Measurements from ENCODE around the gene AURKB. TPM values are rescaled to one million over a fixed set of nuclear protein-coding genes. Genes with fewer than 3 reads are reported as not detected.

Gene AURKB
- polyA plus RNA-seq, 1 donor from 2014 or later: 0.84 TPM

DNA sequence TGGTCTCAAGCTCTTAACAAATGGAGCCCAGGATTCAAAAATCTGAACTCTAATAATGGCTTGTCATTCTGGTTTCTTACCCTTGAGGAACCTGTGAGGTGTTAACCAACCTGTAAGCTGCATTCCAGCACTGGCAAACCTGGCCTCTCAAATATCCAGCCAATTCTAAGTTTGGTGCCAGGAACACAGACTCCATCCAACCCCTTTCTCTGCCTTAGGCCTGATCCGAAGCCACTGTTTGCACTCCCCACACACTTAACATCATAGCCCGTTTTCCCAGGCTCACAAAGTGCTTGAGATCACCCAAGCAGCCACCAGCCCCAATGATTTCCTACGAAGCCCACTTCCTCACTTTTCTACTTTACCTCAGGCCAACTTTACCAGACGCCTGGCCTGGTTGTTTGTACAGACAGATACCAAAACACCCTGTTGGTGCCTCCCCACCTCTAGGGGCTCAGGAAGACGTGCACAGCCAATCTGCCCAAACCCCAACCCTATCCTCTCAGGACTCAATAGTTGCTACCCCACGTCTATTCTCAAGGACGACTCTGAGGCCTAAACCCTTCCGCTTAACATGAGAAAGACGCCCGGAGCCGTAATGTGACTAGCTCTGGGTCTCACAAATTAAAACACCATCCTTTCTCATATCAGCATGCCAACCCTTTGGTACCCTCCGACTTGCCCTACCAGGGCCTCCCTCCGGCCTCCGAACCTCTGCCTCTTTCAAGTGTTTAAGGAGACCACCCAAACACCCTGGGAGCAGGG is 55.0 kb downstream of the AURKB start:
- Histone ChIP-seq H2AFZ (ENCODE audit: low read depth, low read length) (no peak overlapping the region), H3K79me2 (replicated peaks; ENCODE audit: insufficient read depth, low read length) (peaks cover 17% of the 10 kb centered on the region), H3K27me3 (ENCODE audit: insufficient read depth, low read depth, low read length) (no peaks in the 10 kb centered on the region), H3K36me3 (ENCODE audit: insufficient read depth, low read length) (no peaks in the 10 kb centered on the region), H3F3A (ENCODE audit: insufficient read depth, low read length, poor library complexity, severe bottlenecking) (peaks cover 6% of the 10 kb centered on the region), H3K9me3 (ENCODE audit: low read length) (no peaks in the 10 kb centered on the region), H3K4me3 (ENCODE audit: low read length) (peak overlapping the region; percentile 67), H3K4me2 (ENCODE audit: low read length) (peak overlapping the region; percentile 52), H3K9me2 (ENCODE audit: insufficient read depth, low read length) (no peaks in the 10 kb centered on the region), H3K9ac (ENCODE audit: low read length) (peak overlapping the region; percentile 67), H4K20me1 (ENCODE audit: insufficient read depth) (peaks cover 7% of the 10 kb centered on the region), H3K27ac (ENCODE audit: low read length) (peak overlapping the region; percentile 75)
- TF ChIP-seq, protein P1, sequence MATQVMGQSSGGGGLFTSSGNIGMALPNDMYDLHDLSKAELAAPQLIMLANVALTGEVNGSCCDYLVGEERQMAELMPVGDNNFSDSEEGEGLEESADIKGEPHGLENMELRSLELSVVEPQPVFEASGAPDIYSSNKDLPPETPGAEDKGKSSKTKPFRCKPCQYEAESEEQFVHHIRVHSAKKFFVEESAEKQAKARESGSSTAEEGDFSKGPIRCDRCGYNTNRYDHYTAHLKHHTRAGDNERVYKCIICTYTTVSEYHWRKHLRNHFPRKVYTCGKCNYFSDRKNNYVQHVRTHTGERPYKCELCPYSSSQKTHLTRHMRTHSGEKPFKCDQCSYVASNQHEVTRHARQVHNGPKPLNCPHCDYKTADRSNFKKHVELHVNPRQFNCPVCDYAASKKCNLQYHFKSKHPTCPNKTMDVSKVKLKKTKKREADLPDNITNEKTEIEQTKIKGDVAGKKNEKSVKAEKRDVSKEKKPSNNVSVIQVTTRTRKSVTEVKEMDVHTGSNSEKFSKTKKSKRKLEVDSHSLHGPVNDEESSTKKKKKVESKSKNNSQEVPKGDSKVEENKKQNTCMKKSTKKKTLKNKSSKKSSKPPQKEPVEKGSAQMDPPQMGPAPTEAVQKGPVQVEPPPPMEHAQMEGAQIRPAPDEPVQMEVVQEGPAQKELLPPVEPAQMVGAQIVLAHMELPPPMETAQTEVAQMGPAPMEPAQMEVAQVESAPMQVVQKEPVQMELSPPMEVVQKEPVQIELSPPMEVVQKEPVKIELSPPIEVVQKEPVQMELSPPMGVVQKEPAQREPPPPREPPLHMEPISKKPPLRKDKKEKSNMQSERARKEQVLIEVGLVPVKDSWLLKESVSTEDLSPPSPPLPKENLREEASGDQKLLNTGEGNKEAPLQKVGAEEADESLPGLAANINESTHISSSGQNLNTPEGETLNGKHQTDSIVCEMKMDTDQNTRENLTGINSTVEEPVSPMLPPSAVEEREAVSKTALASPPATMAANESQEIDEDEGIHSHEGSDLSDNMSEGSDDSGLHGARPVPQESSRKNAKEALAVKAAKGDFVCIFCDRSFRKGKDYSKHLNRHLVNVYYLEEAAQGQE (IDR thresholded peaks at IDR 0.05; ENCODE audit: borderline replicate concordance): no peak
- TF ChIP-seq EZH2 (IDR thresholded peaks at IDR 0.05; ENCODE audit: borderline replicate concordance, insufficient read depth, low read length, poor library complexity, severe bottlenecking) (no peak), RAD21 (conservative IDR thresholded peaks at IDR 0.05) (no peak), SMC3 (conservative IDR thresholded peaks at IDR 0.05; ENCODE audit: poor library complexity) (no peak), MXI1 (conservative IDR thresholded peaks at IDR 0.05; ENCODE audit: poor library complexity, severe bottlenecking) (no peak), EP300 (conservative IDR thresholded peaks at IDR 0.05; ENCODE audit: poor library complexity, severe bottlenecking) (no peak), POLR2AphosphoS5 (IDR thresholded peaks at IDR 0.05) (no peak), TAF1 (IDR thresholded peaks at IDR 0.05; ENCODE audit: low read depth) (no peak)
- TF ChIP-seq, protein P2, sequence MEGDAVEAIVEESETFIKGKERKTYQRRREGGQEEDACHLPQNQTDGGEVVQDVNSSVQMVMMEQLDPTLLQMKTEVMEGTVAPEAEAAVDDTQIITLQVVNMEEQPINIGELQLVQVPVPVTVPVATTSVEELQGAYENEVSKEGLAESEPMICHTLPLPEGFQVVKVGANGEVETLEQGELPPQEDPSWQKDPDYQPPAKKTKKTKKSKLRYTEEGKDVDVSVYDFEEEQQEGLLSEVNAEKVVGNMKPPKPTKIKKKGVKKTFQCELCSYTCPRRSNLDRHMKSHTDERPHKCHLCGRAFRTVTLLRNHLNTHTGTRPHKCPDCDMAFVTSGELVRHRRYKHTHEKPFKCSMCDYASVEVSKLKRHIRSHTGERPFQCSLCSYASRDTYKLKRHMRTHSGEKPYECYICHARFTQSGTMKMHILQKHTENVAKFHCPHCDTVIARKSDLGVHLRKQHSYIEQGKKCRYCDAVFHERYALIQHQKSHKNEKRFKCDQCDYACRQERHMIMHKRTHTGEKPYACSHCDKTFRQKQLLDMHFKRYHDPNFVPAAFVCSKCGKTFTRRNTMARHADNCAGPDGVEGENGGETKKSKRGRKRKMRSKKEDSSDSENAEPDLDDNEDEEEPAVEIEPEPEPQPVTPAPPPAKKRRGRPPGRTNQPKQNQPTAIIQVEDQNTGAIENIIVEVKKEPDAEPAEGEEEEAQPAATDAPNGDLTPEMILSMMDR (IDR thresholded peaks at IDR 0.05; ENCODE audit: poor library complexity, severe bottlenecking): no peak

Other genes with a start within 250 kb of the AURKB start
- gene GUCY2D, start 208.0 kb downstream of the AURKB start, polyA plus RNA-seq: 0.07 and 0.10 TPM in 2 replicates
- not detected in 2 replicates for gene ALOX15B, start 171.5 kb downstream of the AURKB start, polyA plus RNA-seq
- gene ALOX12B, start 122.9 kb downstream of the AURKB start, polyA plus RNA-seq: 0.31 and 0.34 TPM in 2 replicates
- gene ALOXE3, start 92.1 kb downstream of the AURKB start, polyA plus RNA-seq: 0.77 and 1.6 TPM in 2 replicates
- 7.3 and 15.3 TPM in 2 replicates for gene HES7, start 86.5 kb downstream of the AURKB start, polyA plus RNA-seq
- 1.9 and 2.0 TPM in 2 replicates for gene PER1, start 58.2 kb downstream of the AURKB start, polyA plus RNA-seq
- gene VAMP2, start 47.6 kb downstream of the AURKB start, polyA plus RNA-seq: 91.6 and 98.3 TPM in 2 replicates
- gene TMEM107, start 34.2 kb downstream of the AURKB start, polyA plus RNA-seq: 23.3 and 31.7 TPM in 2 replicates
- gene BORCS6, start 20.4 kb downstream of the AURKB start, polyA plus RNA-seq: 12.1 and 13.7 TPM in 2 replicates
- gene CTC1, start 37.5 kb upstream of the AURKB start, polyA plus RNA-seq: 11.9 and 16.5 TPM in 2 replicates
- gene PFAS, start 38.7 kb upstream of the AURKB start, polyA plus RNA-seq: 11.0 and 11.7 TPM in 2 replicates
- 20.9 and 42.5 TPM in 2 replicates for gene RANGRF, start 78.1 kb upstream of the AURKB start, polyA plus RNA-seq
- 0.25 TPM in 1 of 2 replicates, not detected in the other for gene SLC25A35, start 84.8 kb upstream of the AURKB start, polyA plus RNA-seq
- 0.10 and 0.14 TPM in 2 replicates for gene ARHGEF15, start 99.7 kb upstream of the AURKB start, polyA plus RNA-seq
- gene ODF4, start 129.3 kb upstream of the AURKB start, polyA plus RNA-seq: not detected in 2 replicates
- gene RPL26, start 172.6 kb upstream of the AURKB start, polyA plus RNA-seq: 3,508 and 4,061 TPM in 2 replicates
- not detected in 2 replicates for gene RNF222, start 187.3 kb upstream of the AURKB start, polyA plus RNA-seq
- gene NDEL1, start 225.3 kb upstream of the AURKB start, polyA plus RNA-seq: 25.7 and 33.8 TPM in 2 replicates